ENCODE data around the gene TENM4. TPM values are rescaled to one million over a fixed set of nuclear protein-coding genes. Genes with fewer than 3 reads are reported as not detected.

TENM4 gene
- total and polyA plus RNA-seq, 10 of the 15 experiments (the other 5 are each of a cell fraction or from before 2014, with no cell fraction given), result 0.03 to 0.12 (median 0.06) TPM; not detected in 7

- Histone ChIP-seq H3K27me3 (replicated peaks in 1 of 2; ENCODE audit: control insufficient read depth in 2 of 2, insufficient read depth in 2 of 2, low read length in 1 of 2) (no peaks in the 10 kb centered on the region; a peak in 2 of 4 replicates), H4K20me1 (ENCODE audit: control insufficient read depth, insufficient read depth) (no peaks in the 10 kb centered on the region), H3K36me3 (ENCODE audit: control insufficient read depth in 2 of 2, insufficient read depth in 2 of 2, low read length in 1 of 2) (no peaks in the 10 kb centered on the region), H2AFZ (ENCODE audit: control insufficient read depth, low read depth, low read length) (no peak overlapping the region), H3K79me2 (ENCODE audit: control insufficient read depth, insufficient read depth, low read length) (no peaks in the 10 kb centered on the region), H3K4me3 (no peak overlapping the region), H3K9ac (ENCODE audit: control insufficient read depth, insufficient read depth, low read length) (no peak overlapping the region), H3K4me1 (ENCODE audit: control insufficient read depth, insufficient read depth, low read length) (no peaks in the 10 kb centered on the region), H3K9me3 (replicated peaks; ENCODE audit: control insufficient read depth, insufficient read depth, low read length) (no peaks in the 10 kb centered on the region), H3K4me2 (ENCODE audit: control insufficient read depth, insufficient read depth) (no peak overlapping the region), H3K27ac (ENCODE audit: control insufficient read depth, insufficient read depth) (no peak overlapping the region)
- WGBS (ENCODE audit: insufficient coverage, insufficient replicate concordance, low lambda C conversion rate, missing lambda C conversion rate), result 47% methylated on average over 2 of the region's 2 CpGs
- in situ Hi-C loops (cut with MboI) (no loop called here), intact Hi-C loops (cut with micrococcal nuclease; ENCODE audit: unreplicated experiment) (no loop called here)
- ATAC-seq (no peak), FAIRE-seq (no peak), DNase-seq (ENCODE audit: low read depth, low spot score) (no peak)
- ChIA-PET RAD21 (ENCODE audit: unreplicated experiment) (interaction anchor here (0.6 to 1.3 kb wide), 2 partner anchors 10 to 57 kb away, joined by 3 read pairs; no protein-coding TSS in a partner anchor), SMC1A (ENCODE audit: uncharacterized antibody, unreplicated experiment) (interaction anchor here (1.6 to 2.1 kb wide), 2 partner anchors 9 to 10 kb away, joined by 5 read pairs; no protein-coding TSS in a partner anchor), POLR2A (no interaction called here), CTCF (interaction anchor here (1.5 kb wide), 1 partner anchor 10 kb away, joined by 4 read pairs; no protein-coding TSS in a partner anchor)
- no peak for TF ChIP-seq RB1 (IDR thresholded peaks at IDR 0.05; ENCODE audit: borderline replicate concordance)
- TF ChIP-seq SRF (IDR thresholded peaks at IDR 0.05; ENCODE audit: low read depth in 2 of 2, low read length in 2 of 2), result no peak
- no peak for TF ChIP-seq TBL1XR1 (IDR thresholded peaks at IDR 0.05; ENCODE audit: low read depth, low read length)
- no peak for TF ChIP-seq IRF4 (IDR thresholded peaks at IDR 0.05; ENCODE audit: low read depth, low read length)
- TF ChIP-seq MEF2A (IDR thresholded peaks at IDR 0.05; ENCODE audit: insufficient read depth, low read depth, low read length), result no peak
- no peak for TF ChIP-seq MEF2B (IDR thresholded peaks at IDR 0.05; ENCODE audit: partially characterized antibody, poor library complexity, severe bottlenecking)
- no peak for TF ChIP-seq FOS (IDR thresholded peaks at IDR 0.05; ENCODE audit: borderline replicate concordance, extremely low read depth, insufficient read length)
- no peak for TF ChIP-seq PAX5 (IDR thresholded peaks at IDR 0.05; ENCODE audit: borderline replicate concordance, low read depth, low read length)
- no peak for TF ChIP-seq NFYB (IDR thresholded peaks at IDR 0.05; ENCODE audit: insufficient read depth, low read depth, low read length)
- no peak for TF ChIP-seq WRNIP1 (IDR thresholded peaks at IDR 0.05; ENCODE audit: borderline replicate concordance, low read depth, low read length)
- BruUV-seq (replicated peaks), result no TSS peak
These were observed 398.0 kb downstream of the TENM4 start for GRCh38 chr11:79042824-79043223.
